Measurements from ENCODE around the gene PIEZO1. TPM values are rescaled to one million over a fixed set of nuclear protein-coding genes. Genes with fewer than 3 reads are reported as not detected.
"Not testable (repeated sequence)": the region's sequence is repeated elsewhere in the genome, so short reads cannot be mapped to it uniquely, and the experiment has no call there.

The PIEZO1 gene
- total RNA-seq, 1 experiment from 2014 or later, result 226 TPM

- no peak for DNase-seq (ENCODE audit: low spot score)
Measured at GRCh38 chr16:88783391-88784073, 1.5 kb downstream of the PIEZO1 start.

GRCh38 chr16:88782454-88783390, 2.3 kb downstream of the PIEZO1 start:
- DNase-seq (ENCODE audit: low spot score), result peak; percentile 89

GRCh38 chr16:88781140-88782077, 3.6 kb downstream of the PIEZO1 start:
- no peak for DNase-seq (ENCODE audit: low spot score)

- DNase-seq (ENCODE audit: low spot score), result no peak
Measured at GRCh38 chr16:88780142-88781062, 4.6 kb downstream of the PIEZO1 start.

- no peak for DNase-seq (ENCODE audit: low spot score)
Measured at GRCh38 chr16:88779406-88780141, 5.4 kb downstream of the PIEZO1 start.

- DNase-seq (ENCODE audit: low spot score), result no peak
Measured at GRCh38 chr16:88778541-88779065, 6.4 kb downstream of the PIEZO1 start.

GRCh38 chr16:88778271-88778525, 6.8 kb downstream of the PIEZO1 start:
- no peak for DNase-seq (ENCODE audit: low spot score)

- no peak for DNase-seq (ENCODE audit: low spot score)
Measured at GRCh38 chr16:88777471-88778270, 7.3 kb downstream of the PIEZO1 start.

GRCh38 chr16:88775825-88776224, 9.2 kb downstream of the PIEZO1 start:
- no peak for DNase-seq (ENCODE audit: low spot score)

- no peak for DNase-seq (ENCODE audit: low spot score)
Measured at GRCh38 chr16:88774544-88775393, 10.3 kb downstream of the PIEZO1 start.

- peak; percentile 96 for DNase-seq (ENCODE audit: low spot score)
Measured at GRCh38 chr16:88773812-88774291, 11.2 kb downstream of the PIEZO1 start.

GRCh38 chr16:88772871-88773811, 11.9 kb downstream of the PIEZO1 start:
- DNase-seq (ENCODE audit: low spot score), result peak; percentile 95

GRCh38 chr16:88771781-88772180, 13.2 kb downstream of the PIEZO1 start:
- DNase-seq (ENCODE audit: low spot score), result not testable (repeated sequence)

- DNase-seq (ENCODE audit: low spot score), result no peak
Measured at GRCh38 chr16:88771294-88771772, 13.7 kb downstream of the PIEZO1 start.

GRCh38 chr16:88770461-88771293, 14.3 kb downstream of the PIEZO1 start:
- DNase-seq (ENCODE audit: low spot score), result peak; percentile 98
